GM23338 (cell line): ENCODE measurements around the gene SHB. TPM values are rescaled to one million over a fixed set of nuclear protein-coding genes. Genes with fewer than 3 reads are reported as not detected.

ENCODE experiments used
- ATAC-seq: fragments of 200-7000 bp; cut with Tn5 transposase; 3 replicates; pipeline ENCODE4 v1.9.1; 2020
- DNase-seq: peaks from one replicate; pipeline ENCODE4 v3.0.0-alpha.2; 2015; ENCODE audit warnings: low spot score
- H2AFZ ChIP-seq: fragments of 200-600 bp; sonication (generic); 2 replicates; pipeline ENCODE4 v1.8.0; 2016; ENCODE audit warnings: antibody characterized with exemption, mild to moderate bottlenecking, moderate library complexity
- H3F3A ChIP-seq: fragments of 200-600 bp; sonication (generic); replicated peaks from 2 replicates; pipeline ENCODE4 v1.8.0; 2017; ENCODE audit warnings: antibody characterized with exemption, mixed run types, low read depth
- H3K27ac ChIP-seq: fragments of 200-600 bp; sonication (generic); 2 replicates; pipeline ENCODE4 v1.6.1; 2016; ENCODE audit warnings: low read depth
- H3K27me3 ChIP-seq: fragments of 200-600 bp; sonication (generic); 2 replicates; pipeline ENCODE4 v1.8.0; 2016; ENCODE audit warnings: mild to moderate bottlenecking, mixed run types, moderate library complexity; ENCODE audit not compliant: insufficient read depth
- H3K36me3 ChIP-seq: fragments of 200-600 bp; sonication (generic); 2 replicates; pipeline ENCODE4 v1.8.0; 2016; ENCODE audit warnings: mild to moderate bottlenecking; ENCODE audit not compliant: insufficient read depth
- H3K4me1 ChIP-seq: fragments of 200-600 bp; sonication (generic); 2 replicates; pipeline ENCODE4 v1.8.0; 2016; ENCODE audit warnings: mild to moderate bottlenecking, moderate library complexity; ENCODE audit not compliant: insufficient read depth
- H3K4me2 ChIP-seq: fragments of 200-600 bp; sonication (generic); 2 replicates; pipeline ENCODE4 v1.7.1; 2017; ENCODE audit warnings: mixed run types
- H3K4me3 ChIP-seq: fragments of 200-600 bp; sonication (generic); 2 replicates; pipeline ENCODE4 v1.6.1; 2016; ENCODE audit warnings: mixed run types
- H3K79me2 ChIP-seq: fragments of 200-600 bp; sonication (generic); replicated peaks from 2 replicates; pipeline ENCODE4 v1.8.0; 2017; ENCODE audit warnings: mild to moderate bottlenecking; ENCODE audit not compliant: insufficient read depth
- H3K9me2 ChIP-seq: fragments of 200-600 bp; sonication (generic); 2 replicates; pipeline ENCODE4 v1.8.0; 2017; ENCODE audit not compliant: insufficient read depth
- H4K20me1 ChIP-seq: fragments of 200-600 bp; sonication (generic); replicated peaks from 2 replicates; pipeline ENCODE4 v1.8.0; 2017; ENCODE audit warnings: mild to moderate bottlenecking; ENCODE audit not compliant: insufficient read depth
- H3K27ac Mint-ChIP-seq: 2 replicates; pipeline ENCODE4 v1.8.0; 2020; ENCODE audit warnings: inconsistent platforms, mild to moderate bottlenecking, moderate library complexity, mixed read lengths
- H3K27me3 Mint-ChIP-seq: 3 replicates; pipeline ENCODE4 v1.8.0; 2022; ENCODE audit warnings: low read depth, mild to moderate bottlenecking, moderate library complexity, mixed read lengths, inconsistent platforms; ENCODE audit not compliant: insufficient read depth, poor library complexity
- H3K36me3 Mint-ChIP-seq: 3 replicates; pipeline ENCODE4 v1.8.0; 2021; ENCODE audit warnings: low read depth, mild to moderate bottlenecking, inconsistent platforms, moderate library complexity, mixed read lengths
- H3K4me1 Mint-ChIP-seq: 3 replicates; pipeline ENCODE4 v1.8.0; 2020; ENCODE audit warnings: mild to moderate bottlenecking, inconsistent platforms, mixed read lengths
- H3K4me3 Mint-ChIP-seq: 3 replicates; pipeline ENCODE4 v1.8.0; 2021; ENCODE audit warnings: moderate library complexity, mild to moderate bottlenecking, inconsistent platforms, mixed read lengths
- H3K9me3 Mint-ChIP-seq: 3 replicates; pipeline ENCODE4 v1.8.0; 2020; ENCODE audit warnings: moderate library complexity, mild to moderate bottlenecking, inconsistent platforms, mixed read lengths
- CREB1 ChIP-seq: fragments of 250-450 bp; sonication (Bioruptor Pico); IDR thresholded peaks from 2 replicates; pipeline ENCODE4 v1.5.0; 2020; ENCODE audit warnings: low read depth, mild to moderate bottlenecking, moderate library complexity
- EZH2 ChIP-seq: fragments of 200-600 bp; sonication (generic); IDR thresholded peaks from one replicate; pipeline ENCODE4 v1.8.0; 2017; ENCODE audit warnings: antibody characterized with exemption, mild to moderate bottlenecking, low read depth; ENCODE audit not compliant: unreplicated experiment
- EZH2phosphoT487 ChIP-seq: fragments of 200-600 bp; sonication (generic); IDR thresholded peaks from one replicate; pipeline ENCODE4 v1.8.1; 2018; ENCODE audit warnings: antibody characterized with exemption; ENCODE audit not compliant: unreplicated experiment
- NANOG ChIP-seq: IDR thresholded peaks from 2 replicates; pipeline ENCODE4 v1.6.1; 2016; ENCODE audit warnings: antibody characterized with exemption, borderline replicate concordance
- STAT1 ChIP-seq: IDR thresholded peaks from one replicate; pipeline ENCODE4 v1.6.1; 2016; ENCODE audit warnings: antibody characterized with exemption; ENCODE audit not compliant: unreplicated experiment
- ZNF114 ChIP-seq: fragments of 250-450 bp; sonication (Bioruptor Pico); IDR thresholded peaks from 2 replicates; pipeline ENCODE4 v1.5.0; 2020; ENCODE audit warnings: mild to moderate bottlenecking, moderate library complexity
- polyA plus RNA-seq: library from polyadenylated mRNA; unstranded; fragments of >200 nt; fragmentation: Nextera tagmentation; extraction: Ambion mirVana; gene quantifications from 2 replicates; pipeline ENCODE4 v1.2.1, GENCODE V29; 2016
- total RNA-seq: library from RNA; depleted of rRNA; stranded (reverse); fragments of >200 nt; shearing (Covaris generic); gene quantifications from 2 replicates; pipeline ENCODE4 v1.2.3, GENCODE V29; 2014
- TF ChIP-seq, protein P1 (sequence below): IDR thresholded peaks from one replicate; pipeline ENCODE4 v1.6.1; 2018; ENCODE audit warnings: antibody characterized with exemption; ENCODE audit not compliant: unreplicated experiment
- TF ChIP-seq, protein P2 (sequence below), 2 experiments: fragments of 200-600 bp in 1 of 2; sonication (generic) in 1 of 2; conservative IDR thresholded peaks; 2 replicates each; pipeline versions ENCODE4 v1.5.1 to v1.6.1; 2016 to 2017; ENCODE audit warnings: antibody characterized with exemption in 2 of 2, low read depth in 2 of 2, mild to moderate bottlenecking in 2 of 2, moderate library complexity in 1 of 2
- TF ChIP-seq, protein P3 (sequence below): IDR thresholded peaks from 2 replicates; pipeline ENCODE4 v1.6.1; 2016; ENCODE audit warnings: antibody characterized with exemption

The SHB gene
- total and polyA plus RNA-seq, 2 experiments from 2014 or later = 1.5 to 14.0 TPM

DNA sequence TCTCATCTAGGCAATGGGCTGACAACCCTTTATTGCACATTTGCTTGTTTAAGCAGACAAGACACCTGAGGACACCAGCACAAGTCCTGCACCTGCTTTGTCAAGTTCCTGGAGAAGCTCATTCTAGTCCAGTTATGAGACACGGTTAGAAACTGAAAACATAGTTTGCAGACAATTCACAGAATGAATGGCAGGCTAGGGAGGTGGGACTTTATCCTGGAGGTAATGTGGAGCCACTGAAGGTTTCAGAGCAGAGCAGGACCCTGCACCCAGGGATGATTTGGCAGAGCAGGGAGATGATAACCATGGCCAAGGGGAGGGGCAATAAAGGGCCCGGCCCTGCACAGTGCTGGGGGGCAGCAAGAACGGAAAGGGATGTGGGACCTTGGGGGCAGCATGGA is 114.4 kb downstream of the SHB start (continued):
- TF ChIP-seq, protein P1, sequence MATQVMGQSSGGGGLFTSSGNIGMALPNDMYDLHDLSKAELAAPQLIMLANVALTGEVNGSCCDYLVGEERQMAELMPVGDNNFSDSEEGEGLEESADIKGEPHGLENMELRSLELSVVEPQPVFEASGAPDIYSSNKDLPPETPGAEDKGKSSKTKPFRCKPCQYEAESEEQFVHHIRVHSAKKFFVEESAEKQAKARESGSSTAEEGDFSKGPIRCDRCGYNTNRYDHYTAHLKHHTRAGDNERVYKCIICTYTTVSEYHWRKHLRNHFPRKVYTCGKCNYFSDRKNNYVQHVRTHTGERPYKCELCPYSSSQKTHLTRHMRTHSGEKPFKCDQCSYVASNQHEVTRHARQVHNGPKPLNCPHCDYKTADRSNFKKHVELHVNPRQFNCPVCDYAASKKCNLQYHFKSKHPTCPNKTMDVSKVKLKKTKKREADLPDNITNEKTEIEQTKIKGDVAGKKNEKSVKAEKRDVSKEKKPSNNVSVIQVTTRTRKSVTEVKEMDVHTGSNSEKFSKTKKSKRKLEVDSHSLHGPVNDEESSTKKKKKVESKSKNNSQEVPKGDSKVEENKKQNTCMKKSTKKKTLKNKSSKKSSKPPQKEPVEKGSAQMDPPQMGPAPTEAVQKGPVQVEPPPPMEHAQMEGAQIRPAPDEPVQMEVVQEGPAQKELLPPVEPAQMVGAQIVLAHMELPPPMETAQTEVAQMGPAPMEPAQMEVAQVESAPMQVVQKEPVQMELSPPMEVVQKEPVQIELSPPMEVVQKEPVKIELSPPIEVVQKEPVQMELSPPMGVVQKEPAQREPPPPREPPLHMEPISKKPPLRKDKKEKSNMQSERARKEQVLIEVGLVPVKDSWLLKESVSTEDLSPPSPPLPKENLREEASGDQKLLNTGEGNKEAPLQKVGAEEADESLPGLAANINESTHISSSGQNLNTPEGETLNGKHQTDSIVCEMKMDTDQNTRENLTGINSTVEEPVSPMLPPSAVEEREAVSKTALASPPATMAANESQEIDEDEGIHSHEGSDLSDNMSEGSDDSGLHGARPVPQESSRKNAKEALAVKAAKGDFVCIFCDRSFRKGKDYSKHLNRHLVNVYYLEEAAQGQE = no peak
- TF ChIP-seq, protein P2, sequence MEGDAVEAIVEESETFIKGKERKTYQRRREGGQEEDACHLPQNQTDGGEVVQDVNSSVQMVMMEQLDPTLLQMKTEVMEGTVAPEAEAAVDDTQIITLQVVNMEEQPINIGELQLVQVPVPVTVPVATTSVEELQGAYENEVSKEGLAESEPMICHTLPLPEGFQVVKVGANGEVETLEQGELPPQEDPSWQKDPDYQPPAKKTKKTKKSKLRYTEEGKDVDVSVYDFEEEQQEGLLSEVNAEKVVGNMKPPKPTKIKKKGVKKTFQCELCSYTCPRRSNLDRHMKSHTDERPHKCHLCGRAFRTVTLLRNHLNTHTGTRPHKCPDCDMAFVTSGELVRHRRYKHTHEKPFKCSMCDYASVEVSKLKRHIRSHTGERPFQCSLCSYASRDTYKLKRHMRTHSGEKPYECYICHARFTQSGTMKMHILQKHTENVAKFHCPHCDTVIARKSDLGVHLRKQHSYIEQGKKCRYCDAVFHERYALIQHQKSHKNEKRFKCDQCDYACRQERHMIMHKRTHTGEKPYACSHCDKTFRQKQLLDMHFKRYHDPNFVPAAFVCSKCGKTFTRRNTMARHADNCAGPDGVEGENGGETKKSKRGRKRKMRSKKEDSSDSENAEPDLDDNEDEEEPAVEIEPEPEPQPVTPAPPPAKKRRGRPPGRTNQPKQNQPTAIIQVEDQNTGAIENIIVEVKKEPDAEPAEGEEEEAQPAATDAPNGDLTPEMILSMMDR (conservative IDR thresholded peaks at IDR 0.05; ENCODE audit: low read depth in 2 of 2) = no peak
- no peak for TF ChIP-seq EZH2phosphoT487

DNA sequence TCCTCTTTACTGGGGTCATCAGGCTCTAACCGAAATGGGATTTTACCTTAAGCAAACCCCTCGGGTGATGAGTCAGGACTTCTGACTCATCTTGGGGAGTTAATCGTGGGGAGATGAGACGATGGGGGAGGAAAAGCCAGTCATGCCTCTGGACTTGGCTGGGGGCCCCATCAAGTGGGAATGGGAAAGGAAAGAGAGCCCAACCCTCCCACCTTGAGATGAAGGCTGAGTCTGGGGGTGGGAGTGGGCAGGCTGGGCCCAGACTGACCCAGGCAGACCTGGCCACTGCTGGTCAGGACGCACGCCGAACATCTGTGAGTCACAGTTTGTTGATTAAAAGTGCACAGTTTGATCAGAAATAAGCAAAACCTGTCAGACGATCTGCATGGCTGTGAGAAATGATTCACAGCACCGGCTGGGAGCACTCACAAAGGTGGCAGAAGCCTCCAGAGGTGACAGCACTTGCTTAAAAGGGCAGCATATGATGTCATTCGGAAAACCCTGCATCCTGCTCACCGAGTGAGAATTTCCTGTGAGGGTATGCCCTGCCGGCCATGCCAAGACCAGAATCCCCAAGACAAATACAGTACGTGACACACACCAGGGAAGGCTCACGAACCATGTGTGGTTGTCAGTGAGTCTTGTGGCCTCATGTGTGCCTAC is 115.1 kb downstream of the SHB start:
- no peak overlapping the region for H3K4me2 ChIP-seq
- H3K36me3 ChIP-seq = no peaks in the 10 kb centered on the region
- DNase-seq = no peak
- H3K4me1 Mint-ChIP-seq = no peaks in the 10 kb centered on the region; the same call in 2 of the 3 replicates
- no peaks in the 10 kb centered on the region; the same call in 1 of the 3 replicates for H3K9me3 Mint-ChIP-seq
- TF ChIP-seq NANOG = no peak
- no peak for TF ChIP-seq ZNF114
- TF ChIP-seq CREB1 (CRISPR knock-in tag) = no peak
- TF ChIP-seq, protein P2 (conservative IDR thresholded peaks at IDR 0.05; ENCODE audit: low read depth in 2 of 2) = no peak
- TF ChIP-seq EZH2 = no peak
- no peak for TF ChIP-seq STAT1
- TF ChIP-seq, protein P3, sequence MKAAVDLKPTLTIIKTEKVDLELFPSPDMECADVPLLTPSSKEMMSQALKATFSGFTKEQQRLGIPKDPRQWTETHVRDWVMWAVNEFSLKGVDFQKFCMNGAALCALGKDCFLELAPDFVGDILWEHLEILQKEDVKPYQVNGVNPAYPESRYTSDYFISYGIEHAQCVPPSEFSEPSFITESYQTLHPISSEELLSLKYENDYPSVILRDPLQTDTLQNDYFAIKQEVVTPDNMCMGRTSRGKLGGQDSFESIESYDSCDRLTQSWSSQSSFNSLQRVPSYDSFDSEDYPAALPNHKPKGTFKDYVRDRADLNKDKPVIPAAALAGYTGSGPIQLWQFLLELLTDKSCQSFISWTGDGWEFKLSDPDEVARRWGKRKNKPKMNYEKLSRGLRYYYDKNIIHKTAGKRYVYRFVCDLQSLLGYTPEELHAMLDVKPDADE = no peak
- H3K4me1 ChIP-seq = no peaks in the 10 kb centered on the region
- H3K4me3 Mint-ChIP-seq = no peak overlapping the region
- no peak overlapping the region for H3K4me3 ChIP-seq
- no peaks in the 10 kb centered on the region for H3K27me3 ChIP-seq
- H3K9me2 ChIP-seq = no peaks in the 10 kb centered on the region
- H3K27ac Mint-ChIP-seq = no peak overlapping the region
- H3K79me2 ChIP-seq = no peaks in the 10 kb centered on the region
- no peaks in the 10 kb centered on the region for H3F3A ChIP-seq
- peaks cover 27% of the 10 kb centered on the region; the same call in 2 of the 3 replicates for H3K36me3 Mint-ChIP-seq
- ATAC-seq = no peak
- peaks cover 9% of the 10 kb centered on the region for H3K27me3 Mint-ChIP-seq
- H2AFZ ChIP-seq = no peak overlapping the region
- H4K20me1 ChIP-seq = no peaks in the 10 kb centered on the region
- H3K27ac ChIP-seq = no peak overlapping the region
